ENCODE results near the gene FBXL17. TPM values are rescaled to one million over a fixed set of nuclear protein-coding genes. Genes with fewer than 3 reads are reported as not detected.
"Not testable (repeated sequence)": the region's sequence is repeated elsewhere in the genome, so short reads cannot be mapped to it uniquely, and the experiment has no call there.

Gene FBXL17
- total and polyA plus RNA-seq, 9 of the 15 experiments (the other 6 are each of a cell fraction or from before 2014, with no cell fraction given) = 0.32 to 5.4 (median 1.8) TPM

DNA sequence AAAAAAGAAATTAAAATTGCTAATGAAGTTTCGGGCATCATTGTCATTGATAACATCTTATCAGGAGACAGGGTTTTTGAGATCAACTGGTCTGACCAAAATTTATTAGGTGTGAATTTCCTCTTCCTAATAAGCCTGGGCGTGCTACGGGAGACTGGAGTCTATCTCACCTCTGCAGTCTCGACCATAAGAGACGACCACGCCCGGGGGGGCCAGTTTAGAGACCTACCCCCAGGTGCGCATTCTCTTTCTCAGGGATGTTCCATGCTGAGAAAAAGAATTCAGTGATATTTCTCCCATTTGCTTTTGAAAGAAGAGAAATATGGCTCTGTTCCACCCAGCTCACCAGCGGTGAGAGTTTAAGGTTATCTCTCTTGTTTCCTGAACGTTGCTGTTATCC is 107.8 kb downstream of the FBXL17 start:
- POLR2A ChIA-PET; H3K9me3 ChIP-seq (replicated peaks; ENCODE audit: control insufficient read depth, insufficient read depth, low read depth, low read length); in situ Hi-C loops (cut with MboI); H3K4me1 ChIP-seq (replicated peaks in 1 of 2; ENCODE audit: control insufficient read depth in 2 of 2, insufficient read depth in 2 of 2, low read length in 2 of 2); FAIRE-seq; BruUV-seq (replicated peaks); H3K9me1 ChIP-seq (ENCODE audit: control insufficient read depth, insufficient read depth, low read length); H3K27me3 ChIP-seq (ENCODE audit: control insufficient read depth in 2 of 2, insufficient read depth in 2 of 2, low read length in 2 of 2); H2AFZ ChIP-seq (ENCODE audit: low read depth, low read length); CTCF ChIA-PET (ENCODE audit: low intra/inter-chr PET ratio); H3K4me3 ChIP-seq; H3K27ac ChIP-seq (ENCODE audit: extremely low read depth, low read depth, low read length); ATAC-seq; intact Hi-C loops (cut with micrococcal nuclease); H3K79me2 ChIP-seq (ENCODE audit: control insufficient read depth, insufficient read depth, low read length); H4K20me1 ChIP-seq (replicated peaks; ENCODE audit: control insufficient read depth, insufficient read depth, low read length); H3K36me3 ChIP-seq (ENCODE audit: control insufficient read depth, insufficient read depth, low read length); H3K4me2 ChIP-seq (ENCODE audit: insufficient read depth, low read length); H3K9ac ChIP-seq (ENCODE audit: insufficient read depth in 1 of 2, low read depth in 2 of 2, low read length in 2 of 2); DNase-seq (ENCODE audit: extremely low read depth in 1 of 4, low spot score in 3 of 4): not testable (repeated sequence)
- WGBS (ENCODE audit: insufficient coverage, low coverage, missing lambda C conversion rate) = 17% methylated on average over 9 of the region's 10 CpGs

DNA sequence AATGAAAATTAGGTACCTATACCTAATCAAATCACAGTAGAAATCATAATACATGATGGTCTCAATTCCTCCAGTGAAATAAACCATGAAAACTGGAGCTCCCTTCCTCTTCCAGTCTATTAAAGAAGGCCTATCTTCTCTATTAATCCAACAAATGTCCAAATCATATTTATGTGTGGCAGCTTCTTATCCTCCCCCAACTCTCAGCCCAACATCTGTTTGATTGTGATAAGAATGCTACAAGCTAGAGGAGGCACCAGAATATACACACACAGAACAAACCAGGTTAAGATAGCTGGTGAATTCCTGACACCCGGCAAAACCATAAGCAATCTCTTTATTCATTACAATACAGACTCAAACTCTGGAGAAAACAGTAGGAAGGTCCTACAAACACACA is 110.8 kb downstream of the FBXL17 start:
- in situ Hi-C loops (cut with MboI) (no loop called here), intact Hi-C loops (cut with micrococcal nuclease) (no loop called here)
- H3K9me1 ChIP-seq (ENCODE audit: control insufficient read depth, insufficient read depth, low read length) = no peaks in the 10 kb centered on the region
- ChIA-PET CTCF (ENCODE audit: low intra/inter-chr PET ratio) (no interaction called here), POLR2A (interaction anchor here (0.6 kb wide), 1 partner anchor 488 kb away, joined by 4 read pairs; no protein-coding TSS in a partner anchor)
- no peaks in the 10 kb centered on the region for H3K79me2 ChIP-seq (ENCODE audit: control insufficient read depth, insufficient read depth, low read length)
- WGBS (ENCODE audit: insufficient coverage, low coverage, missing lambda C conversion rate) = 0% methylated on average over 1 of the region's 1 CpG
- no peak overlapping the region for H3K27ac ChIP-seq (ENCODE audit: extremely low read depth, low read depth, low read length)
- no peaks in the 10 kb centered on the region for H4K20me1 ChIP-seq (replicated peaks; ENCODE audit: control insufficient read depth, insufficient read depth, low read length)
- FAIRE-seq = no peak
- peaks cover 0 to 14% of the 10 kb centered on the region in 2 experiments; a peak in 3 of 5 replicates for H3K4me1 ChIP-seq (replicated peaks in 1 of 2; ENCODE audit: control insufficient read depth in 2 of 2, insufficient read depth in 2 of 2, low read length in 2 of 2)
- H3K4me3 ChIP-seq = no peak overlapping the region
- H3K9me3 ChIP-seq (replicated peaks; ENCODE audit: control insufficient read depth, insufficient read depth, low read depth, low read length) = no peaks in the 10 kb centered on the region
- no peak overlapping the region for H2AFZ ChIP-seq (ENCODE audit: low read depth, low read length)
- ATAC-seq = peak; percentile 81
- no TSS peak for BruUV-seq (replicated peaks)
- no peak overlapping the region for H3K4me2 ChIP-seq (ENCODE audit: insufficient read depth, low read length)
- H3K27me3 ChIP-seq (ENCODE audit: control insufficient read depth in 2 of 2, insufficient read depth in 2 of 2, low read length in 2 of 2) = no peaks in the 10 kb centered on the region
- H3K9ac ChIP-seq (ENCODE audit: insufficient read depth in 1 of 2, low read depth in 2 of 2, low read length in 2 of 2) = no peak overlapping the region
- peak; percentile 42 to 77 (median 60) for DNase-seq (ENCODE audit: extremely low read depth in 1 of 4, low spot score in 3 of 4)
- H3K36me3 ChIP-seq (ENCODE audit: control insufficient read depth, insufficient read depth, low read length) = no peaks in the 10 kb centered on the region
- TF ChIP-seq TEAD2 (tag; IDR thresholded peaks at IDR 0.05) (no peak), CBFA2T2 (conservative IDR thresholded peaks at IDR 0.05) (peak; percentile 84), NBN (IDR thresholded peaks at IDR 0.05; ENCODE audit: low read depth) (0 out of 2 replicates have a peak, but pooled peaks have one; percentile 66), NCOR1 (IDR thresholded peaks at IDR 0.05) (peak; percentile 84), KAT7 (CRISPR knock-in tag; IDR thresholded peaks at IDR 0.05; ENCODE audit: borderline replicate concordance) (no peak), TRIM24 (IDR thresholded peaks at IDR 0.05) (peak; percentile 30 to 78; a peak in 2 of 4 replicates), TEAD1 (CRISPR knock-in tag; IDR thresholded peaks at IDR 0.05) (peak in 1 of 2 experiments; percentile 65; a peak in 1 of 4 replicates), FOXM1 (IDR thresholded peaks at IDR 0.05; ENCODE audit: low read depth) (peak; percentile 79; the same call in 1 of the 2 replicates), FOXM1 (CRISPR knock-in tag; IDR thresholded peaks at IDR 0.05; ENCODE audit: low read depth) (no peak), CBFA2T3 (IDR thresholded peaks at IDR 0.05) (peak; percentile 91), YY1 (IDR thresholded peaks at IDR 0.05; ENCODE audit: borderline replicate concordance in 1 of 3, control insufficient read depth in 1 of 3, extremely low read depth in 1 of 3, insufficient read depth in 3 of 3, insufficient read length in 1 of 3, insufficient replicate concordance in 2 of 3, low read depth in 1 of 3, low read length in 2 of 3) (no peak), KDM1A (IDR thresholded peaks at IDR 0.05) (peak; percentile 71 to 74; a peak in 3 of 4 replicates)
- TF ChIP-seq, protein P1, sequence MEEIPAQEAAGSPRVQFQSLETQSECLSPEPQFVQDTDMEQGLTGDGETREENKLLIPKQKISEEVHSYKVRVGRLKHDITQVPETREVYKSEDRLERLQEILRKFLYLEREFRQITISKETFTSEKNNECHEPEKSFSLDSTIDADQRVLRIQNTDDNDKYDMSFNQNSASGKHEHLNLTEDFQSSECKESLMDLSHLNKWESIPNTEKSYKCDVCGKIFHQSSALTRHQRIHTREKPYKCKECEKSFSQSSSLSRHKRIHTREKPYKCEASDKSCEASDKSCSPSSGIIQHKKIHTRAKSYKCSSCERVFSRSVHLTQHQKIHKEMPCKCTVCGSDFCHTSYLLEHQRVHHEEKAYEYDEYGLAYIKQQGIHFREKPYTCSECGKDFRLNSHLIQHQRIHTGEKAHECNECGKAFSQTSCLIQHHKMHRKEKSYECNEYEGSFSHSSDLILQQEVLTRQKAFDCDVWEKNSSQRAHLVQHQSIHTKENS (CRISPR knock-in tag; IDR thresholded peaks at IDR 0.05) = 0 out of 2 replicates have a peak, but pooled peaks have one; percentile 25

Data from K562 (cell line).